CD4-positive, alpha-beta T cell treated with Interleukin-21 for 1 hour (primary cell): ENCODE measurements around the gene SH2D4B.
"Not testable (repeated sequence)": the region's sequence is repeated elsewhere in the genome, so short reads cannot be mapped to it uniquely, and the experiment has no call there.

Experiments
- DNase-seq: peaks from one replicate; pipeline ENCODE4 v3.0.0-alpha.2; 2020

SH2D4B gene

DNA sequence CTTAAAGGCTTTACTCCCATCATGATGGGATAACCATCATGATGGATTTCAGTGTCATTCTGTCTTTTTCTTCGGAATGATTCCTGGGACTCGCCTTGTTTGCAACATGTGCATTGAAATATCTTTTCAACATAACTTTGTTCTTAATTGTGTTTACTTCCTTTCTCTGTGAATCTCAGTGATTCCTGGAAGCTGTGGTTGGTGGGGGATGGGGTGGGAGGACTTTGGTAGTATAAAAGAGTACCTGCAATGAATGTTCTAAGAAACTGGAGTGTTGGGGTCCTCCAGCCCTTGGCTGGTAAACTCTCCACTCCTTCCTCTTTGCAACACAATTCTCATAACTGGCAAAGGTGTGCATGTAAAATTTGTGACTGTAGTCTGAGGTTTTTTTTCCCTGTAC is 11.5 kb upstream of the SH2D4B start:
- no peak for DNase-seq

- no peak for DNase-seq
Measured at GRCh38 chr10:80526742-80527141, 11.0 kb upstream of the SH2D4B start.

GRCh38 chr10:80528185-80528700 is 9.5 kb upstream of the SH2D4B start:
- no peak for DNase-seq

DNA sequence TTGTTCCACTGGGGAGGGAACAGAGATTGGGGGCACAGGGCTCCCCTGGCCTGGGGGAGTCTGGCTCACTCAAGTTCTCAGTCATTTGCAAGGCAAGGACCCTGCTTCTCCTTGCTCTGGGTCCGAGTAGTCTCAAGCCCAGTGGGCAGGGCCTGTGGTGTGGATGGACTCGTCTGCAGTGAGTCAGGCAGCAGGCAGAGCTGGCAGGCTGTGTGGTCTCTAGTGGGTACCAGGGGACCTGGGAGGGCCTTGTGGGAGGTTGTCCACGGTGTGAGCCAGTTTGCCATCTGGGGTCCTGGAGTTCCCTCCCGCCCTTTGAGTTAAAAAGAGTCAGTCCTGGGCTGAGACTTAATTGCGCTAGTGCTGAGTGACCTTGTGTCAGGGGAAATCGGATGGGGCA is 8.8 kb upstream of the SH2D4B start:
- no peak for DNase-seq

DNA sequence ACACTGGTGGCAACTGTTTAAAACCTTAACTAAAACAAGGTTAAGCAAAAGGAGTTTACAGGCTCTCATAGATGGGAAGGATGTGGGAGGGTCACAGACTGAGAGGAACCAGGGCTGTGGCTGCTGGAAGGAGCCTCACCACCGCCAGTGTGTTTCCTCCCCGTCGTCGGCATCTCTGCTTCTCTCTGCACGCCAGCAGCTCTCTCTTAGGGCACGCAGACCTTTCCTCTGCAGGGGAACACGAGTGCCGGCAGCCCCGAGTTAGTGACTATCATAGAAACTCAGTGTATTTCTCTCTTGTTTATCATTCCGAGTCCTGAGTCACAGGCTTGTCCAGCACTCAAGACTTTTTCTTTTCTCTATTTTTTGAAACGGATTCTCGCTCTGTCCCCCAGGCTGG is 8.1 kb upstream of the SH2D4B start:
- peak; percentile 33 for DNase-seq

DNA sequence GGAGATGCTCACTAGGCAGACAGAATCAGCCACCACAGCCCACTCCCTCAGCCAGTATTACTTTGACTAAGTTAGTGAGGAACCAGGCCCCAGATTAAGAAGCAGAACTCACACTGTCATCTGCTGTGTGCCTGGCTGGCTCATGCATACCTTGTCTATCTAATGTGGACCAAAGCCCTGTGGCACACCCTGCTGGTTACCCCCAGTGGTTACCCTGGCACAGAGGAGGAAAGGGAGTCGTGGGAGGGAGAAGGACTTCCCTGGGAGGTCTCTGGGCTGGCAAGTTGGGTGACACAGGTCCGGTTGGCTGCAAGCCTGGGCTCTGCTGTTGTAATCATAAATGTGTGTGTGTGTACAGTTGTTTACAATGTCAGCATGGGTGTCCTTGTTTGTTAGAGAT is 7.5 kb upstream of the SH2D4B start:
- peak; percentile 44 for DNase-seq

GRCh38 chr10:80530816-80531215 is 6.9 kb upstream of the SH2D4B start:
- DNase-seq: no peak

- DNase-seq: no peak
Measured at GRCh38 chr10:80532571-80532970, 5.1 kb upstream of the SH2D4B start.

- DNase-seq: not testable (repeated sequence)
Measured at GRCh38 chr10:80534059-80534458, 3.6 kb upstream of the SH2D4B start.

- not testable (repeated sequence) for DNase-seq
Measured at GRCh38 chr10:80534646-80535045, 3.1 kb upstream of the SH2D4B start.

GRCh38 chr10:80535671-80536360 is 1.9 kb upstream of the SH2D4B start:
- DNase-seq: peak; percentile 82

DNA sequence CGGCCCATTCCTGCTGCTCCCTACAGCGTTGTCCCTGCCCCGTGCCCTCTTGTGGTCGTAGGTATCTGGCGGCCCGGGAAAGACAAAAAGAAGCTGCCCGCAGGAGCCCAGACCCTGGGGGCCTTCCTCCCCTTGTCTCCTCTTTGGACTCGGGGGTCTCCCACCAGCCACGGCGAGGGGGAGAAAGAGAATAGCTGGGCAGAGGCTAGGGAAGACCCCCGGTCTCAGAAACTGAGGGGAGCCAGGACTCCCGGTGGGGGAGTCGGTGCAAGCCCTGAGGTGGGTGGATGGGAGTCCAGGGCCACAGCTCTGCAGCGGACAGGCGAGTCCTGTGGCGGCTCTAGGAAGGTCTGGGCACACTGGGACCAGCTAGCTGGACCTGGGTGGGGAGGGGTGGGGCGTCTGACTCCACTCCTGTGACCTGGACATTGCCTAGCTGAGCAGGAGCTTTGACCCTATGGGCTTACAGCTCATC is 1.3 kb upstream of the SH2D4B start:
- DNase-seq: no peak

DNA sequence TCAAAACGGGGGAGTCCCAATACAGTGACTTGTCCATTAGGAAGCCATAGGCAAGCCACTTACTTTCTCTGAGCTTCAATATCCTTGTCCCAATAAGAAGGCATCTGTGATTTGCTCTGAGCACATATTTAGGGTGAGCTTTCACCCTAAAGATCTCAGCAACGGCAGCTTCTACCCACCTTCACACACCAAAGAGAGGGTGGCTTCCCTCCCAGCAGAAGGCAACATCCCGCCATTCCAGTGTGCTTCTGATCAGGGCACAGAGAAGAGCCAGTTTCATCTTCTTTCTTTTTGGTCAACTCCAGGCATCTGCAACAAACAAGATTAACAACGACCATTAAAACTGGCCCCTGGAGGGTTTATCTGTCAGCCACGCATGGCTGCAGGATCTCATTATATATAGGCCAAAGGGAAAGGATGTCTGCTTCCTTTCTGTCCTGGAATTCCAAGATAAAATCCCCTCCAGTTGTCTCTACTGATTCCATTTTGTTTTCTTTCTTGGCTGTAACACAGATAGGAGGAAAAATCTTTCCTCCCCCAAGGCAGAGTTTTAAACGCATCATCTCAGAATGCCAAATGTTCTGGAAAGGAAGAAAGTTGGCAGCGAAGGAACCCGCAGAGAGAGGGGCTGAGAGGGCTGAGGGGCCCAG is 491 bp upstream of the SH2D4B start:
- no peak for DNase-seq

DNA sequence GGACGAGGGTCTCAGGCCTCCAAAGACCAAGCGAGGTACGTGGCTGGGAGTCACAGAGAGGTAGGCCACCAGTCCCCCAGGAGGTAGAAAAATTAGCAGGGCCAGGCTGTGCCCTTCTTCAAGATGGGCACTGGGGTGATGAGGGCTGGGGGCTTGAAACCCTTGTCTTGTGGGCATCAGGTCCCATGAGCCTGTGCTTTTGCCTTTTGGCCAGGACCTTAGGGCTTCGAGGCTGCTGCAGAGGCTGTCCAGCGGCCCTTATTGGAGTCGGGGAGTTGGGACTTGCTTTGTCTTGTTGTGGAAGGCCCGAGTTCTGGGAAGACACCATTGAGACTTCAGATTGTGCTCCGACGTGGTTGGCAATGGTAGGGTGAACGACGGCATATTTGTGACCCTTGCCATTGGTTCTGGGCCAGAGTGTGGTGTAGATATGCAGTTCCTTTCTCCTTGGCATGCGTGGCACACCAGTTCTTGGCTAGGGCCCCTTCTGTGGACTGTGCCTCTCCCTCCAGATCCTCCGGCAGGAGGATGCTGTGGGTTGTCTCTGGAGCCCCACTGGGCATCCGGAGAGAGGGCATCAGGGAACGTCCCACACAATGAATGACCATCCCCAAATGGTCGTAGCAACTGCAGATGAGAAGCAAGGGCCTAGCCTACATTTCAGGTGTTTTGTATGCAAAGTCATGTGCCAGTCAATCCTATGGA is 931 bp downstream of the SH2D4B start:
- DNase-seq: no peak

DNA sequence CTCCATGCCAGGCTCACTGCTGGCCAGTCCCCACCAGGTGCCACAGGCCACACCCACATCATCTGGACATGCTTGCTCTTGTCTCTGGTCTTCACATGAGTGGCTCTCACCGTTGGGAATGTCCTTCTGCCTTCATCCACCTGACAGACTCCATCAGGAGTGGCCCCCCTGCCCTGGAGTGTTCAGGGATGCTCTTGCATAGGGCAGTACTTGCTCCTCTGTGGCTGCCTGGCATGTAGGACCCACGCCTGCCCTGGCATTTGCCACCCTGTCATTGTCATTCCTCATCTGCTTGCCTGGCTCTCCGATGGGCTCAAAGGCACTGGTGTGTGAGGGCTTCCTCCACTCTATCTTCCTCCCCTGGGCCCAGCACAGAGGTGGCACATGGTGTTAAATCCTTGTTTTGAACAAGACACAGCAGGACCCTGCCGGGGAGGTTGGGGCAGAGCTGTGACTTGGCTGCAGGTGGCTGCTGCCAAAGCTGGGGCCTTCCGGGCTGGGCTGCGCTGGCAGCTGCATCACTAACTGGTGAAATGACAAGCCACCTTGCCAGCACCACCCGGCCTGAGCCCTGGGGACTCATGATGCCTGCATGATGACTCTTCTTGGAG is 1.8 kb downstream of the SH2D4B start:
- no peak for DNase-seq

- no peak for DNase-seq
Measured at GRCh38 chr10:80540136-80540535, 2.4 kb downstream of the SH2D4B start.

DNA sequence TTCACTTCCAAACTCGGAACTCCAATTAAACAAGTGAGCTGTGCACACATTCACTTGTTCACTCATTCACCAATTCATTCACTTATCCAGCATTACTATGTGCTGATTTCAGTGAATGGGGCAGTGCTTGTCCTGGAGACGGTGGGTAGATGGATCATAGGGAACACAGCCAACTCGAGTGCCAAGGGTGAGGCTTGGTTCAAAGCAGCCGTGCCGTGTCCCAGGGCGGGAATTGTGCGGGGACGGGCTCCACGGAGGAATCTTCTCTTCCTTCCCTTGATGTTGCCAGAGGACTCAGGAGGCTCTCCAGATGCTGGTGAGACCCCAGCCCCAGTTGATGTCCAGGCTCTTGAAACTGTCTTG is 2.9 kb downstream of the SH2D4B start:
- no peak for DNase-seq

DNA sequence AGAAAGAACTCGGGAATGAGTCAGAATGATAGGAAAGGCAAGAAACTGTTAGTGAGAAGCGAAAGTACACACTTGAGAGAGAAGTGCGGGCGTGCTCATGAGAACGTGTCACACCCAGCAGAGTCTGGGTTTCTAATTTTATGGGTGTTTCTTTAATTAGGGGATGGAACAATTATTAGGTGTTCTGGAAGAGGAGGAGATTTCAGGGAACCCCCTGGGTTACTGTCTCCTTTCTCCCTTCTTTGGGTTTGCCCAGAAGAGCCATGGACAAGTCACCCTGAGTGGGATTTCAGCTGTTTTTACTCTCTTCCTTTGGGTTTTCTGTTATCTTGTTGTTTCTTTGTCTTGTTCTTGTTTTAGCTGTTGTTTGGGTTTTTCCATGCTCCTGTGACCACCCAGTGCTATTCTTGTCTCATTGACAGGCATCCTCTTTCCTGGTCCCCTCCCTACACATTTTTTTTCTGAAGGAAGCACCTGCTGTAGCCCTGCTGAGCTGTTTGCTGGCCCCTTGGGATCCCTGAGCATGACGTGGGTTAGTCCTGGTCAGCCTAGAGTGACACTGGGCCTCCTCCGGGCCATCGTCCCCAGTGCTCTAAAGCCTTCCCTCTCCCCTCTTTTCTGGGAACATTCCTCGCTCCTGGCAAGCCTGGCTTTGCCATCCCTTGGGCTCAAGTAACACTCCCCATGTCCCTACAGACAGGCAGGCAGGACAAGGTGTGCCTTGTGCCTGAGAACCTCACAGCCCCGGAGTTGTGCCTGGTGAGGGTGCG is 3.5 kb downstream of the SH2D4B start:
- no peak for DNase-seq

DNA sequence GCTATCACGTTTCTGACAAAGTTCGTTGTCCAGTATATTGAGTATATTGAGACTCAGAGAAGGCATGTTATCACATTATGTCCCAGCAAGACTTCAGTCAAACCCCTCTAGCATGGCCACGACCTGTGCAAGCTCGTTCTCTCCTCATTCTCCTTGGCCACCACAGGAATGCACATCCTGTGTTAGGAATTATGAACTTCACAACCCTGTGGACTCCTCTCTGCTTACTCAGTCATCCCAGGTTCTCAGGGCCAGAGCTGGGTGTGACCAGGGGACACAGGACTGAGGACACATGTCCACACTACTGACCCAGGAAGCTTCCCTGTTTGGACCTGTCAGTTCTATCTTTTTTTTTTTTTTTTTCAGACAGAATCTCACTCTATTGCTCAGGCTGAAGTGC is 4.4 kb downstream of the SH2D4B start:
- DNase-seq: no peak

DNA sequence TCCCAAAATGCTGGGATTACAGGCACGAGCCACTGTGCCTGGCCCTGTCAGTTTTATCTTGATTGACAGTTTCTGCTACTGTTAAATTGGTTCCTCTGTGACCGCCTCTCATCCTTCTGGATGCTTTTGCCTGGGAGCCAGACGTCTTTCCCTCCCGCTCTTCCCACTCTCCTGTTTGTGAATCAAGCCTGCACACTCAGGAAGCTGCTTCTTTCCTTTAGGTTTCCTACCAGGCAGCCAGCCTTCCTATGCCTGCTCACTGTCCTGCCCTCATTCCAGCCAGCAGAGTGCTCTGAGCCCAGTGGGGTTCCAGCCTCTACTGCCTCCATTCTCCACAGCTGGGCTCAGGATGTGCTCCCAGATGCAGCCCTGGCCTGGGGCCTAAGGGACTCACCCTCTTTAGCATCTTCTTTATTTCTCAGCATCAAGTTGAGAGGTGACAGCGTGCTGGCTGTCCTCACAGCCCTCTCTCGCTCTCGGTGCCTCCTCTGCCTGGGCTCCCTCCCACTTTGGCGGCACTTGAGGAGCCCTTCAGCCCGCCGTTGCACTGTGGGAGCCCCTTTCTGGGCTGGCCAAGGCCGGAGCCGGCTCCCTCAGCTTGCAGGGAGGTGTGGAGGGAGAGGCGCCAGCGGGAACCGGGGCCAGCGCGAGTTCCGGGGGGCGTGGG is 5.1 kb downstream of the SH2D4B start:
- no peak for DNase-seq

- not testable (repeated sequence) for DNase-seq
Measured at GRCh38 chr10:80543319-80543672, 5.6 kb downstream of the SH2D4B start.

DNA sequence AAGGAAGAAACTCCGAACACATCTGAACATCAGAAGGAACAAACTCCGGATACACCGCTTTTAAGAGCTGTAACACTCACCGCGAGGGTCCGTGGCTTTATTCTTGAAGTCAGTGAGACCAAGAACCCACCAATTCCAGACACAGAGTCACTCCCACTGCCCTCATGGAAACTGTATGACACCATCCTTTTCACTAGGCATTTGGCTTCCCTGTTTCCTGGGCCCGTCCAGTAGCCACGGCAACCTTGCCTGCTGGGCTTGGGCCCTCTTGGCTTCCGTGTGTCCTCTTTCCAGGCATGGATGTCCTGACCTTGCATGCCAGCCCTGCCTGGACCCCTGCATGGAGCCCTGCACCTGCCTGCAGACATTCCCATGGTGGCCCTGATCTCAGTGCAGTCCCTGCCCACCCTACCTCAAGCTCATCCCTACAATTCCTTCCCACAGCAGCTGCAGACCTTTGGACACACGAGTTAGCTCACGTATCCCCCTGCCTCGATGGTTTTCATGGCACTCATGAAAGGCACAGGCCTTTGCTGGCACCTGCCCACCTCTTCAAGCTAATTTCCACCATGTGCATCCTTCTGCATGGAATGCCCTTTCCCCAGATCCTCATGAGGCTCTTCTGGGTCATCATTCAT is 6.7 kb downstream of the SH2D4B start:
- DNase-seq: no peak
